Smooth muscle cell (in vitro differentiated cells): ENCODE data around the gene CRYL1. TPM values are rescaled to one million over a fixed set of nuclear protein-coding genes. Genes with fewer than 3 reads are reported as not detected.
A peak's percentile ranks its signal among the peaks of the same experiment; 100 is the strongest.

Experiments used
- DNase-seq: peaks from one replicate; lab custom pipeline; 2025; ENCODE audit not compliant: unreplicated experiment; lab: John Stamatoyannopoulos, UW
- H2AFZ ChIP-seq: fragments of 200-600 bp; sonication (generic); 2 replicates; pipeline ENCODE4 v1.6.0; 2016; ENCODE audit warnings: antibody characterized with exemption, low read depth, mild to moderate bottlenecking
- H3F3A ChIP-seq: fragments of 200-600 bp; sonication (generic); 2 replicates; pipeline ENCODE4 v1.6.0; 2017; ENCODE audit warnings: antibody characterized with exemption, low read depth
- H3K27ac ChIP-seq: fragments of 200-600 bp; sonication (generic); 2 replicates; pipeline ENCODE4 v1.5.1; 2016; ENCODE audit warnings: low read depth, mild to moderate bottlenecking
- H3K27me3 ChIP-seq: fragments of 200-600 bp; sonication (generic); 2 replicates; pipeline ENCODE4 v1.6.1; 2016; ENCODE audit warnings: low read depth, mild to moderate bottlenecking
- H3K36me3 ChIP-seq: fragments of 200-600 bp; sonication (generic); 2 replicates; pipeline ENCODE4 v1.5.1; 2016; ENCODE audit warnings: low read depth
- H3K4me1 ChIP-seq: fragments of 200-600 bp; sonication (generic); 2 replicates; pipeline ENCODE4 v1.5.1; 2016; ENCODE audit warnings: low read depth
- H3K4me2 ChIP-seq: fragments of 200-600 bp; sonication (generic); 2 replicates; pipeline ENCODE4 v1.6.0; 2016; ENCODE audit warnings: mild to moderate bottlenecking
- H3K4me3 ChIP-seq: fragments of 200-600 bp; sonication (generic); 2 replicates; pipeline ENCODE4 v1.5.1; 2016; ENCODE audit warnings: mild to moderate bottlenecking
- H3K79me2 ChIP-seq: fragments of 200-600 bp; sonication (generic); 2 replicates; pipeline ENCODE4 v1.6.0; 2016; ENCODE audit warnings: low read depth, mild to moderate bottlenecking
- H3K9ac ChIP-seq: fragments of 200-600 bp; sonication (generic); 2 replicates; pipeline ENCODE4 v1.6.0; 2016; ENCODE audit warnings: low read depth
- H3K9me3 ChIP-seq: fragments of 200-600 bp; sonication (generic); replicated peaks from 2 replicates; pipeline ENCODE4 v1.5.1; 2016; ENCODE audit warnings: low read depth
- H4K20me1 ChIP-seq: fragments of 200-600 bp; sonication (generic); 2 replicates; pipeline ENCODE4 v1.6.0; 2016; ENCODE audit warnings: low read depth
- WGBS: methylation state at CpG from one replicate; pipeline ENCODE4 v1.1.7; 2016; ENCODE audit warnings: low lambda C conversion rate; 5-methylcytosine and 5-hydroxymethylcytosine counted together
- polyA plus RNA-seq: library from polyadenylated mRNA; unstranded; fragments of >200 nt; fragmentation: Nextera tagmentation; extraction: Ambion mirVana; gene quantifications from 2 replicates; pipeline ENCODE4 v1.2.1, GENCODE V29; 2016
- total RNA-seq: library from RNA; depleted of rRNA; stranded (reverse); fragments of >200 nt; gene quantifications from 2 replicates; pipeline ENCODE4 v1.2.3, GENCODE V29; 2014
- TF ChIP-seq, protein P1 (sequence below): fragments of 200-600 bp; sonication (generic); IDR thresholded peaks from 2 replicates; pipeline ENCODE4 v1.5.1; 2017; ENCODE audit warnings: borderline replicate concordance, mild to moderate bottlenecking, antibody characterized with exemption; ENCODE audit not compliant: insufficient read depth, poor library complexity, severe bottlenecking

The CRYL1 gene
- total and polyA plus RNA-seq, 2 experiments from 2014 or later: 6.5 to 12.4 TPM

DNA sequence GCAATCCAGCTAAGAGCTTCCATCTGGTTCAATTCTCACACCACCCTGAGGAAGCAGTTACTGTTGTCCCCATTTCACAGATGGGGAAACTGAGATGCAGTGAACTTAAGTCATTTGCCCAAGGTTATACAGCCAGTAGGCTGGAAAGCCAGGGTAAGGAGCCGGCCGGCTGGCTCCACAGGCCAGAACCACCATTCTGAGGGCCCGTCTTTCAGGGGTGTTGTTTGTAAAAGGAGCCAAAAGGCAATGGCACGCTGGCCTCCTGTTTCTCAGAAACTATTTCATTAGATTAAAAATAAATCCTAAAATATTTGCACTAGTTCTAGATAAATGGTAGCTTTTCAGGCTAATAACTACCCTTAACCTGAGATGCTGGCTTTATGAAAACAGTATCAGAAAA lies 114.9 kb downstream of the CRYL1 start:
- H3K36me3 ChIP-seq: no peaks in the 10 kb centered on the region
- H3K79me2 ChIP-seq: no peaks in the 10 kb centered on the region
- peaks cover 9% of the 10 kb centered on the region for H3F3A ChIP-seq
- peaks cover 18% of the 10 kb centered on the region for H3K4me1 ChIP-seq
- 88% methylated on average over 4 of the region's 4 CpGs for WGBS
- no peak overlapping the region for H3K9ac ChIP-seq
- H3K27ac ChIP-seq: no peak overlapping the region
- TF ChIP-seq, protein P1, sequence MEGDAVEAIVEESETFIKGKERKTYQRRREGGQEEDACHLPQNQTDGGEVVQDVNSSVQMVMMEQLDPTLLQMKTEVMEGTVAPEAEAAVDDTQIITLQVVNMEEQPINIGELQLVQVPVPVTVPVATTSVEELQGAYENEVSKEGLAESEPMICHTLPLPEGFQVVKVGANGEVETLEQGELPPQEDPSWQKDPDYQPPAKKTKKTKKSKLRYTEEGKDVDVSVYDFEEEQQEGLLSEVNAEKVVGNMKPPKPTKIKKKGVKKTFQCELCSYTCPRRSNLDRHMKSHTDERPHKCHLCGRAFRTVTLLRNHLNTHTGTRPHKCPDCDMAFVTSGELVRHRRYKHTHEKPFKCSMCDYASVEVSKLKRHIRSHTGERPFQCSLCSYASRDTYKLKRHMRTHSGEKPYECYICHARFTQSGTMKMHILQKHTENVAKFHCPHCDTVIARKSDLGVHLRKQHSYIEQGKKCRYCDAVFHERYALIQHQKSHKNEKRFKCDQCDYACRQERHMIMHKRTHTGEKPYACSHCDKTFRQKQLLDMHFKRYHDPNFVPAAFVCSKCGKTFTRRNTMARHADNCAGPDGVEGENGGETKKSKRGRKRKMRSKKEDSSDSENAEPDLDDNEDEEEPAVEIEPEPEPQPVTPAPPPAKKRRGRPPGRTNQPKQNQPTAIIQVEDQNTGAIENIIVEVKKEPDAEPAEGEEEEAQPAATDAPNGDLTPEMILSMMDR: no peak
- H3K4me2 ChIP-seq: no peak overlapping the region
- H3K9me3 ChIP-seq: no peaks in the 10 kb centered on the region
- H3K27me3 ChIP-seq: no peaks in the 10 kb centered on the region
- no peak overlapping the region for H3K4me3 ChIP-seq
- no peak for DNase-seq
- no peaks in the 10 kb centered on the region for H4K20me1 ChIP-seq
- H2AFZ ChIP-seq: no peak overlapping the region

DNA sequence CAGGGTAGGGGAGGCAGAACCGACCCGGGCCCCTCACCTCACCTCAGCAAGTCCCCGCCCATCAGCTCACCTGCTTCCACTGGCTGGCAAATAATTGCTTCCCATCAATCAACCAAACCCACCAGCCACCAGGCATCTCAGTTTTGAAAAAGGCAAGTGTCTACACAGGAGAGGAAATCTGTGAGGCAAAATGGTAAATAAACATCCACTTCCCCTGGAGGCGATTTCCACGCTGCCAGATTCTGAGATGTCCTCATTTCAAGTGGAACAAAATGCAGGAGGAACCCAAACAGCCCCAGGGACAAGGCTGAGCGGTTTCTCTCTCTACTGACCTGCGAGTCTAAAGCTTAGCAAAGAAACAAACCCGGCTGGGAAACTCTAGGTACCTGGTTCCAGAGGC lies 117.5 kb downstream of the CRYL1 start:
- no peaks in the 10 kb centered on the region for H3K27me3 ChIP-seq
- WGBS: 56% methylated on average over 8 of the region's 8 CpGs

DNA sequence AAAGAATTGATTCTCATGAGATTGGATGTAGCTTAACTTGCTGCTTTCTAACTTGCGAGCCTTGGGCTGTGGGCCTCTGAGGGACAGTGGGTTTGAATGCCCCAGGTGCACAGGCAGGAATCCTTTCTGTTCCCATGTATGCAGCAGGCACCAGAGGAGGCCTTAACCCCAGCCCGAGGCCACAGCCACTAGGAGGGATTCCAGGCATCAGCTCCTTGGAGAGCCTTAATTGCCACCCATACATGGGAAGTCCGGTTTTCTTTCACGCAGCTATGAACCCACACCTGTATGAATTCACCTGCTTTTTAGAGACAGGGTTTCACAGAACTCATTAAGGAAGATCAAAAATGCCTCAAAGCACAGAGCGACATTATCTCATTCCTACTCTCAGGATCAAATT lies 117.9 kb downstream of the CRYL1 start:
- H3F3A ChIP-seq: peaks cover 7% of the 10 kb centered on the region
- no peak for DNase-seq
- H3K4me1 ChIP-seq: peaks cover 19% of the 10 kb centered on the region
- no peak overlapping the region for H3K4me3 ChIP-seq
- no peaks in the 10 kb centered on the region for H4K20me1 ChIP-seq
- no peaks in the 10 kb centered on the region for H3K79me2 ChIP-seq
- no peak overlapping the region for H3K4me2 ChIP-seq
- no peak overlapping the region for H2AFZ ChIP-seq
- TF ChIP-seq, protein P1: no peak
- no peaks in the 10 kb centered on the region for H3K27me3 ChIP-seq
- WGBS: 70% methylated on average over 5 of the region's 5 CpGs
- no peak overlapping the region for H3K27ac ChIP-seq
- H3K36me3 ChIP-seq: no peaks in the 10 kb centered on the region
- no peak overlapping the region for H3K9ac ChIP-seq
- no peaks in the 10 kb centered on the region for H3K9me3 ChIP-seq

More for the DNA sequence above, 117.5 kb downstream of the CRYL1 start:
- H3K9me3 ChIP-seq: no peaks in the 10 kb centered on the region
- H2AFZ ChIP-seq: no peak overlapping the region
- TF ChIP-seq, protein P1: no peak
- H3K36me3 ChIP-seq: no peaks in the 10 kb centered on the region
- H3K79me2 ChIP-seq: no peaks in the 10 kb centered on the region
- no peak overlapping the region for H3K4me2 ChIP-seq
- H3K9ac ChIP-seq: no peak overlapping the region
- H3K4me3 ChIP-seq: no peak overlapping the region
- no peak for DNase-seq
- H3K4me1 ChIP-seq: peaks cover 20% of the 10 kb centered on the region
- no peaks in the 10 kb centered on the region for H4K20me1 ChIP-seq
- H3F3A ChIP-seq: peaks cover 9% of the 10 kb centered on the region
- H3K27ac ChIP-seq: no peak overlapping the region

GRCh38 chr13:20405691-20406090 lies 120.0 kb downstream of the CRYL1 start:
- Histone ChIP-seq H3K9ac (no peak overlapping the region), H3K4me1 (peaks cover 13% of the 10 kb centered on the region)

More at GRCh38 chr13:20405691-20406090, 120.0 kb downstream of the CRYL1 start:
- TF ChIP-seq, protein P1: no peak
- Histone ChIP-seq H3K27ac (no peak overlapping the region), H3K4me3 (no peak overlapping the region), H3K79me2 (no peaks in the 10 kb centered on the region), H3K36me3 (no peaks in the 10 kb centered on the region), H2AFZ (no peak overlapping the region), H3F3A (peaks cover 11% of the 10 kb centered on the region), H3K4me2 (peak overlapping the region; percentile 14), H3K27me3 (no peaks in the 10 kb centered on the region), H4K20me1 (no peaks in the 10 kb centered on the region), H3K9me3 (no peaks in the 10 kb centered on the region)
- 34% methylated on average over 12 of the region's 17 CpGs for WGBS
- no peak for DNase-seq
